DND-41 (cell line): Measurements from ENCODE around the gene MEGF6.

ENCODE experiments used
- ATAC-seq: fragments of 200-7000 bp; cut with Tn5 transposase; 3 replicates; pipeline ENCODE4 v1.9.1; 2021; ENCODE audit warnings: low read depth; ENCODE audit not compliant: insufficient read depth
- DNase-seq: peaks from one replicate; pipeline ENCODE4 v3.0.0-alpha.2; 2020
- H2AFZ ChIP-seq: 2 replicates; pipeline ENCODE4 v1.6.0; 2012; ENCODE audit warnings: low read depth, low read length
- H3K27ac ChIP-seq: 2 replicates; pipeline ENCODE4 v1.5.1; 2012; ENCODE audit warnings: low read length, inconsistent platforms
- H3K27me3 ChIP-seq: fragments of 200-600 bp; sonication (generic); 2 replicates; pipeline ENCODE4 v1.6.0; 2012; ENCODE audit warnings: low read length, mild to moderate bottlenecking, inconsistent platforms; ENCODE audit not compliant: insufficient read depth, poor library complexity
- H3K36me3 ChIP-seq: 2 replicates; pipeline ENCODE4 v1.5.1; 2012; ENCODE audit warnings: low read length, inconsistent platforms; ENCODE audit not compliant: insufficient read depth
- H3K4me1 ChIP-seq: 2 replicates; pipeline ENCODE4 v1.5.1; 2012; ENCODE audit warnings: mild to moderate bottlenecking, low read length; ENCODE audit not compliant: insufficient read depth
- H3K4me2 ChIP-seq: 2 replicates; pipeline ENCODE4 v1.6.0; 2012; ENCODE audit warnings: mild to moderate bottlenecking, moderate library complexity, low read length, inconsistent platforms; ENCODE audit not compliant: insufficient read depth
- H3K4me3 ChIP-seq, 2 experiments: fragments of 200-600 bp in 1 of 2; shearing (Covaris generic) in 1 of 2; 2 replicates each; pipeline ENCODE4 v1.5.1; 2012 to 2016; ENCODE audit warnings: inconsistent platforms in 2 of 2, low read length in 2 of 2, mild to moderate bottlenecking in 2 of 2, low read depth in 1 of 2, moderate library complexity in 1 of 2
- H3K79me2 ChIP-seq: 2 replicates; pipeline ENCODE4 v1.6.0; 2012; ENCODE audit warnings: low read length, inconsistent platforms; ENCODE audit not compliant: insufficient read depth
- H3K9ac ChIP-seq: 2 replicates; pipeline ENCODE4 v1.6.0; 2012; ENCODE audit warnings: low read depth, mild to moderate bottlenecking, inconsistent platforms, low read length, moderate library complexity
- H3K9me3 ChIP-seq: 2 replicates; pipeline ENCODE4 v1.5.1; 2012; ENCODE audit warnings: low read length, moderate library complexity, mild to moderate bottlenecking, inconsistent platforms; ENCODE audit not compliant: insufficient read depth, severe bottlenecking
- H4K20me1 ChIP-seq: 2 replicates; pipeline ENCODE4 v1.6.0; 2012; ENCODE audit warnings: low read length; ENCODE audit not compliant: insufficient read depth
- CTCF ChIP-seq: IDR thresholded peaks from 2 replicates; pipeline ENCODE4 v1.5.1; 2012; ENCODE audit warnings: borderline replicate concordance, low read length, moderate library complexity, mild to moderate bottlenecking; ENCODE audit not compliant: poor library complexity, severe bottlenecking; ENCODE audit errors: extremely low read depth
- EZH2 ChIP-seq: IDR thresholded peaks from 3 replicates; pipeline ENCODE4 v1.6.1; 2012; ENCODE audit warnings: borderline replicate concordance, low read depth, mild to moderate bottlenecking, moderate library complexity, low read length, inconsistent platforms; ENCODE audit not compliant: severe bottlenecking

Gene MEGF6

DNA sequence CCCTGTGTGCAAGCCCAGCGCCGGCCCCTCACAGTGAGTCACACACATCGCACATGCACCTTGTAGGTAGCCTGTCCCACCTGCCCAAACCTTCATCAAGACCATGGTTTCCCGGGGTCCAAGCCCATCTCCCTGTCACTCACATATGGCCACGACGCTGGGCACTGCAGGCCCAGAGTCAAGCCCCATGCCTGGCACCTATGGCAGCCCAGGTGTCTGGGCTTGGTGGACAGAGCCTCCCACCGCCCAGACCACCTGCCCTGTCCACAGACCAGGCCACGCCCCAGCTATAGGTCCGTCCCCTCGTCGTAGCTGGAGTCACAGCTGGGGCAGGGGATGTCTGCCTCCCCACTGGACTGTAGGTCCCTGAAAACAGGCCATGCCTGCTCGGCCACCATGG is 48.2 kb downstream of the MEGF6 start:
- Histone ChIP-seq H3K4me1 (no peaks in the 10 kb centered on the region), H3K9me3 (no peaks in the 10 kb centered on the region), H3K9ac (no peak overlapping the region), H3K27me3 (no peaks in the 10 kb centered on the region), H3K79me2 (no peaks in the 10 kb centered on the region), H2AFZ (no peak overlapping the region), H3K4me3 (no peak overlapping the region), H3K27ac (no peak overlapping the region), H3K36me3 (no peaks in the 10 kb centered on the region), H3K4me2 (no peak overlapping the region), H4K20me1 (peaks cover 4% of the 10 kb centered on the region; the same call in 1 of the 2 replicates)
- DNase-seq (no peak), ATAC-seq (no peak)
- TF ChIP-seq CTCF (no peak), EZH2 (no peak)

GRCh38 chr1:3562712-3563111 is 48.6 kb downstream of the MEGF6 start:
- H3K4me1 ChIP-seq: no peaks in the 10 kb centered on the region
- H3K9me3 ChIP-seq: no peaks in the 10 kb centered on the region
- TF ChIP-seq CTCF (no peak), EZH2 (no peak)
- ATAC-seq (no peak), DNase-seq (no peak)
- H3K4me2 ChIP-seq: no peak overlapping the region
- no peaks in the 10 kb centered on the region for H3K27me3 ChIP-seq
- no peak overlapping the region for H2AFZ ChIP-seq
- peaks cover 4% of the 10 kb centered on the region; the same call in 1 of the 2 replicates for H4K20me1 ChIP-seq
- H3K79me2 ChIP-seq: no peaks in the 10 kb centered on the region
- H3K36me3 ChIP-seq: no peaks in the 10 kb centered on the region
- H3K9ac ChIP-seq: no peak overlapping the region
- no peak overlapping the region for H3K27ac ChIP-seq
- H3K4me3 ChIP-seq: no peak overlapping the region

- no peaks in the 10 kb centered on the region for H3K36me3 ChIP-seq
- no peaks in the 10 kb centered on the region for H3K9me3 ChIP-seq
- no peaks in the 10 kb centered on the region for H3K4me1 ChIP-seq
- no peak overlapping the region for H3K4me3 ChIP-seq
- H3K9ac ChIP-seq: no peak overlapping the region
- no peak for ATAC-seq
- no peak overlapping the region for H3K4me2 ChIP-seq
- DNase-seq: no peak
- H3K79me2 ChIP-seq: no peaks in the 10 kb centered on the region
- H2AFZ ChIP-seq: no peak overlapping the region
- TF ChIP-seq EZH2 (no peak), CTCF (no peak)
- peaks cover 4% of the 10 kb centered on the region; the same call in 1 of the 2 replicates for H4K20me1 ChIP-seq
- H3K27me3 ChIP-seq: no peaks in the 10 kb centered on the region
- no peak overlapping the region for H3K27ac ChIP-seq
Measured at GRCh38 chr1:3561702-3562101, 49.6 kb downstream of the MEGF6 start.

- no peak overlapping the region for H2AFZ ChIP-seq
- no peaks in the 10 kb centered on the region for H3K9me3 ChIP-seq
- ATAC-seq (no peak), DNase-seq (no peak)
- H4K20me1 ChIP-seq: peaks cover 4% of the 10 kb centered on the region; the same call in 1 of the 2 replicates
- H3K4me2 ChIP-seq: no peak overlapping the region
- no peaks in the 10 kb centered on the region for H3K27me3 ChIP-seq
- H3K36me3 ChIP-seq: no peaks in the 10 kb centered on the region
- H3K4me3 ChIP-seq: no peak overlapping the region
- TF ChIP-seq EZH2: no peak
- no peak for TF ChIP-seq CTCF
- H3K4me1 ChIP-seq: no peaks in the 10 kb centered on the region
- no peak overlapping the region for H3K9ac ChIP-seq
- no peak overlapping the region for H3K27ac ChIP-seq
- H3K79me2 ChIP-seq: no peaks in the 10 kb centered on the region
Measured at GRCh38 chr1:3560981-3561380, 50.3 kb downstream of the MEGF6 start.
